Testis (tissue), 3 donors: ENCODE measurements around the gene PIK3C3. TPM values are rescaled to one million over a fixed set of nuclear protein-coding genes. Genes with fewer than 3 reads are reported as not detected.

Experiments used
- DNase-seq: peaks from one replicate; pipeline ENCODE4 v3.0.0-alpha.2; 2019
- H3K27ac ChIP-seq, 2 donors: fragments of 200-600 bp; sonication (generic); one replicate each; pipeline ENCODE4 v1.5.1; 2019
- H3K27me3 ChIP-seq: fragments of 200-600 bp; sonication (generic); one replicate; pipeline ENCODE4 v1.5.1; 2019
- H3K36me3 ChIP-seq: fragments of 200-600 bp; sonication (generic); one replicate; pipeline ENCODE4 v1.5.1; 2017; ENCODE audit warnings: low read depth; ENCODE audit errors: missing control alignments
- H3K4me1 ChIP-seq: fragments of 200-600 bp; sonication (generic); one replicate; pipeline ENCODE4 v1.5.1; 2019
- H3K4me3 ChIP-seq, 2 donors: fragments of 200-600 bp; sonication (generic); one replicate each; pipeline ENCODE4 v1.5.1; 2017 to 2019
- H3K9me3 ChIP-seq: fragments of 200-600 bp; sonication (generic); one replicate; pipeline ENCODE4 v1.5.1; 2017
- POLR2A ChIP-seq: fragments of 450-650 bp; IDR thresholded peaks from one replicate; pipeline ENCODE4 v1.6.1; 2017; ENCODE audit warnings: antibody characterized with exemption, mild to moderate bottlenecking, moderate library complexity
- WGBS, 2 donors: methylation state at CpG; one replicate each; pipeline ENCODE4 v1.1.5; 2018; 5-methylcytosine and 5-hydroxymethylcytosine counted together
- intact Hi-C: fragments of 100-400 bp; cut with DNase I; formaldehyde crosslinking; loops from one replicate; pipeline ENCODE4 v1.15.1; 2023; ENCODE audit warnings: low total_unique reads
- polyA plus RNA-seq: library from polyadenylated mRNA; stranded (reverse); fragments of 350-450 nt; fragmentation: Illumina TruSeq; extraction: RNeasy Lipid Tissue Mini Kit (QIAGEN cat#74804); gene quantifications from one replicate; pipeline ENCODE4 v1.2.3, GENCODE V29; 2014; ENCODE audit warnings: low read depth, low replicate concordance; ENCODE audit not compliant: insufficient read depth
- total RNA-seq, 2 donors: library from RNA; depleted of rRNA; stranded (reverse); fragments of >200 nt; gene quantifications; one replicate each; pipeline ENCODE4 v1.2.3, GENCODE V29; 2016
- TF ChIP-seq, protein P1 (sequence below), 3 experiments: fragments of 450-650 bp in 2 of 3; fragments of 200-600 bp in 1 of 3; sonication (generic) in 1 of 3; IDR thresholded peaks; one replicate each; pipeline ENCODE4 v1.5.1; 2016 to 2019; ENCODE audit warnings: antibody characterized with exemption in 3 of 3, mild to moderate bottlenecking in 2 of 3, moderate library complexity in 1 of 3

PIK3C3 gene
- total and polyA plus RNA-seq, 3 donors from 2014 or later: 56.8 to 94.1 (median 75.1) TPM

DNA sequence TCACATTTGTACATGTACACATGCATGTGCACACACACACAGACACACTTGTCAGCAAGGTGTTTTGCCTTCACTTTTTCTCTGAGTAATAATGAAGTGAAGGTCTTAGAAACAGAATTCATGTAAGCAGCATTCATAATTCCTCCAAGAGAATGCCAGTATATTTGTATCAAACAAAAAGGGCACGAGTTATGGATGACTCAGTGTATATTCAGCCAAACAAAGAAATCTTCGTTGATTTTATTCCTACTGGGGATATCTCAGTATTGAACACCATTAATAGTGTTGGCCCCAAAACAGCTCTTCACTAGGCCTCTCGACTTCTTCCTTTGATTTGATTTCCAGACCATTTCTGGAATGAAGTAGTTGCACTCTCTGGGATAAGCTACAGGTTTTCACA, 125.3 kb downstream of the PIK3C3 start:
- DNase-seq: no peak
- 92 to 97% methylated on average over 3 of the region's 3 CpGs for WGBS, 2 donors
- H3K4me3 ChIP-seq: no peak overlapping the region
- H3K27ac ChIP-seq: no peak overlapping the region
- no peaks in the 10 kb centered on the region for H3K4me1 ChIP-seq
- no peak for TF ChIP-seq POLR2A
- TF ChIP-seq, protein P1, sequence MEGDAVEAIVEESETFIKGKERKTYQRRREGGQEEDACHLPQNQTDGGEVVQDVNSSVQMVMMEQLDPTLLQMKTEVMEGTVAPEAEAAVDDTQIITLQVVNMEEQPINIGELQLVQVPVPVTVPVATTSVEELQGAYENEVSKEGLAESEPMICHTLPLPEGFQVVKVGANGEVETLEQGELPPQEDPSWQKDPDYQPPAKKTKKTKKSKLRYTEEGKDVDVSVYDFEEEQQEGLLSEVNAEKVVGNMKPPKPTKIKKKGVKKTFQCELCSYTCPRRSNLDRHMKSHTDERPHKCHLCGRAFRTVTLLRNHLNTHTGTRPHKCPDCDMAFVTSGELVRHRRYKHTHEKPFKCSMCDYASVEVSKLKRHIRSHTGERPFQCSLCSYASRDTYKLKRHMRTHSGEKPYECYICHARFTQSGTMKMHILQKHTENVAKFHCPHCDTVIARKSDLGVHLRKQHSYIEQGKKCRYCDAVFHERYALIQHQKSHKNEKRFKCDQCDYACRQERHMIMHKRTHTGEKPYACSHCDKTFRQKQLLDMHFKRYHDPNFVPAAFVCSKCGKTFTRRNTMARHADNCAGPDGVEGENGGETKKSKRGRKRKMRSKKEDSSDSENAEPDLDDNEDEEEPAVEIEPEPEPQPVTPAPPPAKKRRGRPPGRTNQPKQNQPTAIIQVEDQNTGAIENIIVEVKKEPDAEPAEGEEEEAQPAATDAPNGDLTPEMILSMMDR (IDR thresholded peaks at IDR 0.05): no peak
- intact Hi-C loops: no loop called here
- no peaks in the 10 kb centered on the region for H3K36me3 ChIP-seq
- H3K27me3 ChIP-seq: no peaks in the 10 kb centered on the region
- H3K9me3 ChIP-seq: no peaks in the 10 kb centered on the region

DNA sequence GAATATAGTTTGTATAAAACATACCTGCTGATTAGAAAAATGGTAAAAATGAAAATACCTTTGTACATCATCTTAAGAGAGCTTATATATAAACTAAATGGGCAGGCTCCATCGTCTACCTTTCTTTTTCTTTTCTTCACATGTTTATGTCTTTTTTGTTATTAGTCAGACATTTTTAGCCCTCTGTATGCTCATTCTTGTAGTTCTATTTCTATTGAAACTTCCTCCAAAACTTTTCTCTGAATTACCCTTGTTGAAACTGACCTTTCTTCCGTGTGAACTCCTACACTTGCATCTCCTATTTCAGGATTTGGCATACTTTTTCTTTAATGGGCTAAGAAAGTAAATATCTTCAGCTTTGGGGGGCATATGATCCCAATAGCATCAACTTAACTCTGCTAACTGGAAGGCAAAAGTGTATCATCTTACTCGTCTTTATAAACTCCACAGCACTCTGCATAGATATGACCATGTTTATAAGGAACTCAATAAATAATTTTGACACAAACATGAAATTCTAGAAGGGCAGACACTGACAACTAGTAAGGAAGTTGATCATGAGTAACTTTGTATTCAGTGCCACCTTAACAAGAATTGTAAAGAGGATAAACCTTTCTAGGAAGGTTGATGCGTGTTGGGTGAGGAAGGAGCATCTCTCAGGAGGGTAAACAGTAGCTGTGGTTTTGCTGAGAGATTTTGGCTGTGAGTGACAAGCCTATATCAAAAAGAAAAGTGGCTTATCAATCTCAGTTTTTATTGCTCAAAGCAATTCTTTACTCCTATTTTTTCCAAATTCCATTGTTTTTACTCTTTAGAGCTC, 127.6 kb downstream of the PIK3C3 start:
- Histone ChIP-seq H3K4me3 (no peak overlapping the region), H3K36me3 (no peaks in the 10 kb centered on the region), H3K4me1 (no peaks in the 10 kb centered on the region), H3K9me3 (no peaks in the 10 kb centered on the region), H3K27ac (no peak overlapping the region), H3K27me3 (no peaks in the 10 kb centered on the region)
- WGBS, 2 donors: 82 to 88% methylated on average over 4 of the region's 4 CpGs
- TF ChIP-seq, protein P1 (IDR thresholded peaks at IDR 0.05): no peak
- no peak for TF ChIP-seq POLR2A
- no peak for DNase-seq
- intact Hi-C loops: no loop called here

DNA sequence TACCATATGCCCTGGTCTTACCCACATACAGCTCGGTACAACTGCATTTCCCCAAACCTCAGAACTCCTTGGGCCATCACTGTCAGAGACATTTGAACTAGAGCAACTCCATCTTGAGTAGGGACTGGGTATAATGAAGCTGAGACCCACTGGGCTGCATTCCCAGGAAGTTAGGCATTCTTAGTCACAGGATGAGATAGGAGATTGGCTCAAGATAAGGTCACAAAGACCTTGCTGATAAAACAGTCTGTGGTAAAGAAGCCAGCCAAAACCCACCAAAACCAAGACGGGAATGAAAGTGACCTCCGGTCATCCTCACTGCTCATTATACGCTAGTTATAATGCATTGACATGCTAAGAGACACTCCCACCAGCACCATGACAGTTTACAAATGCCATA, 131.3 kb downstream of the PIK3C3 start:
- TF ChIP-seq, protein P1 (IDR thresholded peaks at IDR 0.05): no peak
- TF ChIP-seq POLR2A: no peak
- no peak overlapping the region for H3K4me3 ChIP-seq
- no peaks in the 10 kb centered on the region for H3K4me1 ChIP-seq
- H3K36me3 ChIP-seq: no peaks in the 10 kb centered on the region
- 80 to 91% methylated on average over 4 of the region's 4 CpGs for WGBS, 2 donors
- no peaks in the 10 kb centered on the region for H3K27me3 ChIP-seq
- intact Hi-C loops: no loop called here
- DNase-seq: no peak
- no peak overlapping the region for H3K27ac ChIP-seq
- H3K9me3 ChIP-seq: no peaks in the 10 kb centered on the region

DNA sequence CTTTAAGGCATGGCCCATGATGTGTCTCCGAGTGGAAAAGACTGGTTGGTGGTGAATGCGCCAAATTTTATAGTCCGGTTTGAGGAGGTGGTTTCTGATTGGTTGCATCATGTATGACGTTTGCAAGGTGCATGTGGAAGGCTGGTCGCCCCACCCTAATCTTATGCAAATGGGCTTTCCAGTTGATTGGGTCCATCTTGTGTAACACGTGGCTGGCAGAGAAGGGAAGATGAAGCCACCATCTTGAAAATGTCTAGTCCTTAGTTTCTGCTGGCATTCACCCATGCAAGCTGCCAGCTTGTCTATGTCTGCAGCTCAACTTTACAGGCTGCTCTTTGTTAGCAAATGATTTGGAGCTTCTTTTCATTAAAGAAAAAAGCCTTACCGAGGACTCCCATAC, 132.2 kb downstream of the PIK3C3 start:
- Histone ChIP-seq H3K4me1 (no peaks in the 10 kb centered on the region), H3K36me3 (no peaks in the 10 kb centered on the region), H3K27ac (no peak overlapping the region), H3K9me3 (no peaks in the 10 kb centered on the region), H3K27me3 (no peaks in the 10 kb centered on the region), H3K4me3 (no peak overlapping the region)
- intact Hi-C loops: no loop called here
- no peak for DNase-seq
- WGBS, 2 donors: 69 to 73% methylated on average over 7 of the region's 7 CpGs
- TF ChIP-seq POLR2A: no peak
- TF ChIP-seq, protein P1 (IDR thresholded peaks at IDR 0.05): no peak

DNA sequence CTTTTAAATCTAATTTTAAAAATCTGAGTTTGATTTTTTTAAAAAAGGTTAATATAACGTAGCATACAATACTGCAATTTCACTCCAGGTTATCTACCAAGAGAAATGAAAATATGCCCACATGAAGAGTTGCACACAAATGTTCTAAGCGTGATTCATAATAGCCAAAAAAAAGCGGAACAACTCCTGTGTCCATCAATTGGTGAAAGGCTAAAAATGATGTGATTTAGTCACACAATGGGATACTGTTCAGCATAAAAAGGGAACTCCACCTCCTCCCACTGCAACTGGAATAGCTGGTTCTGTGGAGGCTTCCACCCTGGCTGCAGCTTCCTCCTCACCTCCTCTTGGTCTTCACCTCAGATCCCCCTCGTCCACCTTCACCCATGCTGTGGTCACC, 132.8 kb downstream of the PIK3C3 start:
- Histone ChIP-seq H3K36me3 (no peaks in the 10 kb centered on the region), H3K9me3 (no peaks in the 10 kb centered on the region), H3K27ac (no peak overlapping the region), H3K27me3 (no peaks in the 10 kb centered on the region), H3K4me3 (no peak overlapping the region), H3K4me1 (no peaks in the 10 kb centered on the region)
- no peak for DNase-seq
- 73 to 87% methylated on average over 3 to 4 of the region's 4 CpGs for WGBS, 2 donors
- intact Hi-C loops: no loop called here
- TF ChIP-seq, protein P1 (IDR thresholded peaks at IDR 0.05): no peak
- no peak for TF ChIP-seq POLR2A
